Keratinocyte (primary cell): ENCODE measurements around the gene SMCO3.

ENCODE experiments used
- CTCF ChIP-seq, 3 experiments: IDR thresholded peaks in 1 of 3; conservative IDR thresholded peaks in 1 of 3; optimal IDR thresholded peaks in 1 of 3; 2 replicates in 2 of 3; 3 replicates in 1 of 3; pipeline versions ENCODE3 to v1.5.1; 2011; ENCODE audit warnings: low read length in 3 of 3, mild to moderate bottlenecking in 3 of 3, moderate library complexity in 2 of 3, control low read depth in 1 of 3, inconsistent platforms in 1 of 3; ENCODE audit not compliant: insufficient read depth in 2 of 3; ENCODE audit errors: extremely low read depth in 1 of 3
- EZH2 ChIP-seq: IDR thresholded peaks from one replicate; pipeline ENCODE4 v1.6.1; 2012; ENCODE audit warnings: inconsistent platforms, mild to moderate bottlenecking, low read length, moderate library complexity

- TF ChIP-seq CTCF (optimal IDR thresholded peaks at IDR 0.05 in 1 of 3, IDR thresholded peaks at IDR 0.05 in 1 of 3, conservative IDR thresholded peaks at IDR 0.05 in 1 of 3; ENCODE audit: extremely low read depth in 1 of 3, insufficient read depth in 2 of 3, low read length in 3 of 3) (no peak), EZH2 (no peak)
Observed at GRCh38 chr12:14785568-14785967, 28.4 kb downstream of the SMCO3 start.
